GM12892 (cell line): ENCODE results near the gene MRLN.

Experiments used
- POLR2A ChIP-seq: IDR thresholded peaks from 2 replicates; pipeline ENCODE4 v1.6.1; 2011; ENCODE audit warnings: low read depth, low read length, control low read depth
- POLR2AphosphoS5 ChIP-seq: IDR thresholded peaks from 2 replicates; pipeline ENCODE4 v1.6.1; 2011; ENCODE audit warnings: low read depth, low read length, control low read depth

- TF ChIP-seq POLR2A: no peak
- TF ChIP-seq POLR2AphosphoS5: no peak
Measured at GRCh38 chr10:59753267-59753666, at the start of gene MRLN.
